ENCODE measurements around the gene SLC25A18.

DNA sequence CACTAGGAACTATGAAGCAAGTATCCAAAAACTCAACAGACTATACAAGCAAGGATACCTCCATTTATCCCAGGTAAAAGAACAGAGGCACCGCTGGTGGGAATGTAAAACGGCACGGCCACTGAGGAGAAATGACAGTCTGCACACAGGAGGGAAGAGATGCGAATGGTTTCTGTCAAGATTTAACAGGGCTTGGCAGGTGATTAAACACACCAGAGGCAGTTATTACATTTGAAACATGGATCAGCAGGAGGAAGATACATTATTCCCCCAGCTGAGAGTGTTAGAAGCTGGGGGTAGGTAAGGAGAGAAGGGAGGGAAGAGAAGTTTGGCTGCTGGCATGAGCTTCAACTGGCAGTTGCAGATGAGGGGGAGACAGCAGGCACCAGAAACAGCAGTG lies 35.0 kb downstream of the SLC25A18 start:
- TF ChIP-seq CTCF (conservative IDR thresholded peaks at IDR 0.05; ENCODE audit: low read length) (no peak), EZH2phosphoT487 (IDR thresholded peaks at IDR 0.05; ENCODE audit: borderline replicate concordance, low read depth, low read length) (no peak)

All from OCI-LY7 (cell line).